Measurements from ENCODE around the gene PCP2. TPM values are rescaled to one million over a fixed set of nuclear protein-coding genes. Genes with fewer than 3 reads are reported as not detected.

Gene PCP2
- total and polyA plus RNA-seq, 2 of the 8 experiments (the other 6 are each of a cell fraction or from before 2014, with no cell fraction given), result not detected

DNA sequence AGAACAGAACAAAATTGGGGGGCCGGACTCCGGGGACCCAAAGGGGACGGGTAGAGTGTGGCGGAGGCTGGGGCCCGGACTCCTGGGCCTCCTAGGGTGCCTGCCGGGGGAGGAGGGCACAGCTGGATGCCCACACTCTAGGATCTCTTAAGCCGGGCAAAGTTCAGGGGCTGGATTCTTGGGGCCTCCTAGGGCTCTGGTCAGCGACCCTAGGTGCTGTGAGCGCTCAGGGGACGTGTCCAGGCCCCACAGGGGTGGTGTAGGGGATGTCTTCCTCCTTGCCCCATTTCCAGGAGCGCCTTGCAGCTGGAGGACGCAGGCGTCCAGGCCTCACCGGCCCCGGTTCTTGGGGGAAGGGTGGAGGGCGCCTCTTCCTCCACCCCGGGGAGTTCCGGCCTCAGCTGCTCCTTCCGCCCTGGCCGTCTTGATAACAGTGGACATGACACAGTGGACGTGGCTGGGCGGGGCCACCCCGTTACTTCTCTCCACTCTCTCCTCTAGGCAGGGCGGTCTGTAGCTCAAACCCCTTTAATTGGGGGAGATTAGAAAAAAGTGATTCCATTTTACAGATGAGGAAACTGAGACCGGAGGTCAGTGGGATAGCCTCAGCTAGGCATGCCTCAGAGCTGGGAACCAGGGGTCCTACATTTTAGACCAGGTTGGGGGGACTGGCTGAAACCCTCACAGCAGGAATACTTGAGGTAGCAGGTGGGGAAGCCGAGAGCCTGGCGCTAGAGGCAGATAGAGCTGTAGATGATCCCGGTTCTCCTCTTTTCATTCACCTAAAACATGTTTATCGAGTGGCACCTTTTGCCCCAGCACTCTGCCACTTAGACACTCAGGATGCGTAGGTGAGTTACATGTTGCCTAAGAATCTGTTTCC is 4.1 kb upstream of the PCP2 start:
- H3K36me3 ChIP-seq (ENCODE audit: control insufficient read depth in 2 of 4, insufficient read depth in 4 of 4, low read length in 3 of 4), result peaks cover 0 to 6% (median 0%) of the 10 kb centered on the region in 4 experiments; a peak in 3 of 8 replicates
- FAIRE-seq (no peak), DNase-seq (ENCODE audit: low read depth in 1 of 2, low spot score in 2 of 2) (no peak)
- H4K5ac ChIP-seq (ENCODE audit: insufficient read length, low read depth, low read length), result no peak overlapping the region
- H2BK12ac ChIP-seq (ENCODE audit: low read depth, low read length), result no peak overlapping the region
- H4K91ac ChIP-seq (replicated peaks; ENCODE audit: insufficient read length, low read length), result no peak overlapping the region
- ChIA-PET POLR2A (ENCODE audit: partially characterized antibody) (interaction anchor here (0.8 to 2.0 kb wide), 6 partner anchors 8 to 115 kb away, joined by 3 to 8 read pairs (median 5); partner anchors contain the start of genes CAMSAP3, MCOLN1, PET100 and TRAPPC5), CTCF (ENCODE audit: partially characterized antibody) (interaction anchor here (0.7 to 1.8 kb wide), 7 partner anchors 13 to 161 kb away, joined by 3 to 10 read pairs (median 3); no protein-coding TSS in a partner anchor)
- no peak overlapping the region for H2AFZ ChIP-seq (ENCODE audit: low read length)
- 0 out of 2 replicates have a peak overlapping the region, but pooled peaks have one; percentile 23 for H3K27ac ChIP-seq (ENCODE audit: low read depth, low read length)
- WGBS, 2 experiments (ENCODE audit: extremely low coverage in 1 of 2, insufficient coverage in 1 of 2, insufficient read length in 1 of 2, insufficient replicate concordance in 2 of 2, low coverage in 1 of 2, low lambda C conversion rate in 2 of 2, missing lambda C conversion rate in 1 of 2), result 61% methylated on average over 24 of the region's 30 CpGs; no CpG with 5 or more reads in 1 of the 2 experiments
- peaks cover 0 to 3% of the 10 kb centered on the region in 2 experiments; a peak in 1 of 4 replicates for H3K79me2 ChIP-seq (ENCODE audit: control insufficient read depth in 1 of 2, insufficient read depth in 2 of 2, low read length in 2 of 2)
- H2BK15ac ChIP-seq (ENCODE audit: low read length), result no peak overlapping the region
- no peaks in the 10 kb centered on the region; the same call in 1 of the 2 replicates for H3K79me1 ChIP-seq (ENCODE audit: low read depth, low read length)
- H3K23ac ChIP-seq (ENCODE audit: insufficient read length), result no peak overlapping the region
- peak overlapping the region; percentile 67 to 88 (median 68) for H3K4me3 ChIP-seq (ENCODE audit: extremely low read depth in 1 of 4, insufficient read depth in 2 of 4, low read depth in 3 of 4, low read length in 4 of 4)
- H3K4me2 ChIP-seq (ENCODE audit: insufficient read depth in 1 of 2, low read depth in 2 of 2, low read length in 2 of 2), result peak overlapping the region; percentile 34 to 85
- H3K18ac ChIP-seq (ENCODE audit: extremely low read depth, low read length), result no peak overlapping the region; the same call in 1 of the 2 replicates
- peak overlapping the region; percentile 69 for H3K4ac ChIP-seq (replicated peaks; ENCODE audit: insufficient read length, low read depth, low read length)
- no peak overlapping the region for H3K14ac ChIP-seq (ENCODE audit: insufficient read length)
- no peak overlapping the region for H2BK20ac ChIP-seq (ENCODE audit: low read length)
- H2AK5ac ChIP-seq (ENCODE audit: low read depth, low read length), result no peak overlapping the region
- TF ChIP-seq BACH1 (IDR thresholded peaks at IDR 0.05; ENCODE audit: low read length) (no peak), POLR2A (IDR thresholded peaks at IDR 0.05; ENCODE audit: control extremely low read depth in 1 of 2, low read depth in 2 of 2, low read length in 2 of 2) (0 out of 3 replicates have a peak, but pooled peaks of 1 of the 2 experiments have one; percentile 7), SAP30 (IDR thresholded peaks at IDR 0.05; ENCODE audit: insufficient read depth, insufficient replicate concordance, low read length) (no peak), RBBP5 (IDR thresholded peaks at IDR 0.05; ENCODE audit: borderline replicate concordance, low read depth, low read length) (no peak), KDM1A (IDR thresholded peaks at IDR 0.05; ENCODE audit: borderline replicate concordance, low read length) (peak; percentile 11; the same call in 1 of the 2 replicates), RAD21 (IDR thresholded peaks at IDR 0.05 in 1 of 2, conservative IDR thresholded peaks at IDR 0.05 in 1 of 2; ENCODE audit: low read depth in 2 of 2, low read length in 2 of 2) (no peak)
- H4K8ac ChIP-seq (ENCODE audit: extremely low read depth, insufficient read depth, low read length), result peak overlapping the region; percentile 96
- H3K23me2 ChIP-seq (ENCODE audit: low read depth, low read length), result peaks cover 5% of the 10 kb centered on the region; the same call in 1 of the 2 replicates
- H2BK120ac ChIP-seq (replicated peaks; ENCODE audit: low read depth, low read length), result no peak overlapping the region
- H3K27me3 ChIP-seq (replicated peaks in 1 of 4; ENCODE audit: control insufficient read depth in 3 of 4, extremely low read depth in 1 of 4, insufficient read depth in 3 of 4, low read length in 3 of 4), result peaks cover 3 to 19% (median 16%) of the 10 kb centered on the region in 4 experiments
- peak overlapping the region; percentile 54 to 63 (median 56); a peak in 6 of 7 replicates for H3K9ac ChIP-seq (replicated peaks in 1 of 4; ENCODE audit: extremely low read depth in 1 of 4, low read depth in 3 of 4, low read length in 3 of 4)
- H3K4me1 ChIP-seq (replicated peaks in 1 of 4; ENCODE audit: control insufficient read depth in 3 of 4, insufficient read depth in 4 of 4, low read length in 3 of 4), result peaks cover 0 to 6% (median under 1%) of the 10 kb centered on the region in 4 experiments; a peak in 3 of 7 replicates
- H3K56ac ChIP-seq (replicated peaks; ENCODE audit: insufficient read length, low read depth, low read length), result no peak overlapping the region
- no peak overlapping the region for H2BK5ac ChIP-seq (ENCODE audit: low read depth, low read length)
- H3K9me3 ChIP-seq (ENCODE audit: insufficient read depth in 2 of 2, low read depth in 1 of 2, low read length in 1 of 2), result no peaks in the 10 kb centered on the region; a peak in 1 of 4 replicates
- H4K20me1 ChIP-seq (replicated peaks in 1 of 2; ENCODE audit: control insufficient read depth in 1 of 2, insufficient read depth in 2 of 2, low read length in 2 of 2), result peaks cover 3 to 17% of the 10 kb centered on the region in 2 experiments
